Stimulated activated CD4-positive, alpha-beta T cell treated with anti-CD3 and anti-CD28 coated beads, TNF-alpha, amount 100 ng/mL, for 4 hours (primary cell): ENCODE measurements around the gene FAM47E.
"Not testable (repeated sequence)": the region's sequence is repeated elsewhere in the genome, so short reads cannot be mapped to it uniquely, and the experiment has no call there.

ENCODE experiments used
- DNase-seq, 3 experiments: peaks; one replicate each; pipeline ENCODE4 v3.0.0-alpha.2; 2020; ENCODE audit warnings: low read depth in 3 of 3

The FAM47E gene

GRCh38 chr4:76267811-76268210 lies 16.3 kb downstream of the FAM47E start:
- no peak for DNase-seq

GRCh38 chr4:76270244-76271175 lies 19.0 kb downstream of the FAM47E start:
- DNase-seq: no peak

GRCh38 chr4:76271248-76271647 lies 19.7 kb downstream of the FAM47E start:
- DNase-seq: no peak

GRCh38 chr4:76272073-76272472 lies 20.6 kb downstream of the FAM47E start:
- no peak for DNase-seq

GRCh38 chr4:76272582-76272981 lies 21.1 kb downstream of the FAM47E start:
- no peak for DNase-seq

GRCh38 chr4:76272999-76273398 lies 21.5 kb downstream of the FAM47E start:
- no peak for DNase-seq

GRCh38 chr4:76275486-76276124 lies 24.1 kb downstream of the FAM47E start:
- DNase-seq: no peak

GRCh38 chr4:76276813-76277212 lies 25.3 kb downstream of the FAM47E start:
- DNase-seq: no peak

- no peak for DNase-seq
Measured at GRCh38 chr4:76277667-76278066, 26.1 kb downstream of the FAM47E start.

GRCh38 chr4:76278583-76278982 lies 27.1 kb downstream of the FAM47E start:
- no peak for DNase-seq

- no peak for DNase-seq
Measured at GRCh38 chr4:76279462-76279861, 27.9 kb downstream of the FAM47E start.

- no peak for DNase-seq
Measured at GRCh38 chr4:76280488-76281441, 29.2 kb downstream of the FAM47E start.

- not testable (repeated sequence) for DNase-seq
Measured at GRCh38 chr4:76281594-76281993, 30.1 kb downstream of the FAM47E start.

GRCh38 chr4:76282941-76283689 lies 31.6 kb downstream of the FAM47E start:
- DNase-seq: no peak

- DNase-seq: no peak
Measured at GRCh38 chr4:76283900-76284299, 32.4 kb downstream of the FAM47E start.

- DNase-seq: not testable (repeated sequence)
Measured at GRCh38 chr4:76287811-76288210, 36.3 kb downstream of the FAM47E start.

GRCh38 chr4:76292730-76293129 lies 41.2 kb downstream of the FAM47E start:
- DNase-seq: no peak

- no peak for DNase-seq
Measured at GRCh38 chr4:76293772-76294171, 42.3 kb downstream of the FAM47E start.

- DNase-seq: no peak
Measured at GRCh38 chr4:76296286-76296820, 44.8 kb downstream of the FAM47E start.

GRCh38 chr4:76298227-76298626 lies 46.7 kb downstream of the FAM47E start:
- DNase-seq: no peak

GRCh38 chr4:76300012-76300411 lies 48.5 kb downstream of the FAM47E start:
- DNase-seq: no peak
